ENCODE measurements around the gene MMRN2.

Gene MMRN2

DNA sequence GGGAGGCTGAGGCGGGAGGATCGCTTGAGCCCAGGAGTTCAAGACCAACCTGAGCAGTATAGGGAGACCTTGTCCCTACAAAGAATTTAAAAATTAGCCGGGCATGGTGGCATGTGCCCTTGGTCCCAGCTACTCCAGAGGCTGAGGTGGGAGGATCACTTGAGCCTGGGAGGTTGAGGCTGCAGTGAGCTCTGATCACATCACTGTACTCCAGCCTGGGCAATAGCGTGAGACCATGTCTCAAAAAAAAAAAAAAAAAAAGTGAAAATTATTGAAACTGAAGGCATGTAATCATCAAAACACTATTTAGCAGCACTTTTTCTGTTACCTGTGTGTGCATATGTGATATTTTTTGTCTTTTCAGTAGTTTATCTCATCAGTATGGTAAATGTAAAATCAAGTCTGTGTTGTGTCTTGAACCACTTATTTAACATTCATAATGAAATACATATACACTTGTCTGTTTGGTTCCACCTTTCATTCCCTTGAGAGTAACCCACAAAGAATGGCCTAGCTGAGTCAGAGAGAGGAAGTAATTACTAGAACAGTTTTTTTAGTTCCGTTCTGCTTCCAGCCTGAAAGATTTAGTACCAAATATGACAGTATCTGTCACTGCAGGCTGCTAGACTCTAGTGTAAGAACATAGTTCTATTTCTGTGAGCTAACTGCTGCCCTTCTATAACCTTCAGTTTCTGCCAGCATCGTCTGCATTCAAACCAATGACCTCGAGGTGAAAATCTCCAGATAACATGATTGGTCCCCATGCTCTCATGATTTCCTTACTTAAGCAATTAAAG is 68.6 kb downstream of the MMRN2 start:
- no peak for DNase-seq (ENCODE audit: low read depth in 2 of 2)
